Liver (tissue), 9 donors: ENCODE data around the gene COMMD1. TPM values are rescaled to one million over a fixed set of nuclear protein-coding genes. Genes with fewer than 3 reads are reported as not detected.
"Not testable (repeated sequence)": the region's sequence is repeated elsewhere in the genome, so short reads cannot be mapped to it uniquely, and the experiment has no call there.

Source experiments
- DNase-seq: peaks from one replicate; pipeline ENCODE4 v3.0.0-alpha.2; 2017; ENCODE audit warnings: low spot score
- H3K27ac ChIP-seq, 2 donors: one replicate each; pipeline ENCODE4 v1.7.0; 2013; ENCODE audit warnings: inconsistent platforms in 2 of 2, low read length in 2 of 2, control low read depth in 1 of 2, low read depth in 1 of 2, mild to moderate bottlenecking in 1 of 2
- H3K27me3 ChIP-seq, 4 donors: one replicate each; pipeline versions ENCODE4 v1.6.1 to v1.7.0; 2013; ENCODE audit warnings: low read length in 3 of 4, inconsistent platforms in 1 of 4, mild to moderate bottlenecking in 1 of 4, moderate library complexity in 1 of 4; ENCODE audit not compliant: control insufficient read depth in 4 of 4, insufficient read depth in 4 of 4
- H3K36me3 ChIP-seq, 4 donors: one replicate each; pipeline versions ENCODE4 v1.6.1 to v1.7.0; 2013; ENCODE audit warnings: low read length in 3 of 4, mild to moderate bottlenecking in 3 of 4, low read depth in 1 of 4, moderate library complexity in 1 of 4; ENCODE audit not compliant: control insufficient read depth in 4 of 4, insufficient read depth in 3 of 4
- H3K4me1 ChIP-seq, 4 donors: one replicate each; pipeline versions ENCODE4 v1.6.1 to v1.7.0; 2013; ENCODE audit warnings: low read length in 3 of 4, mild to moderate bottlenecking in 3 of 4, moderate library complexity in 1 of 4; ENCODE audit not compliant: control insufficient read depth in 4 of 4, insufficient read depth in 4 of 4
- H3K4me3 ChIP-seq, 3 donors: one replicate each; pipeline versions ENCODE4 v1.6.1 to v1.7.0; 2013; ENCODE audit warnings: low read length in 3 of 3, control low read depth in 1 of 3, low read depth in 1 of 3, mild to moderate bottlenecking in 1 of 3
- H3K9ac ChIP-seq, 2 donors: one replicate each; pipeline ENCODE4 v1.7.0; 2013; ENCODE audit warnings: low read length in 2 of 2, mild to moderate bottlenecking in 2 of 2, moderate library complexity in 2 of 2, control low read depth in 1 of 2, low read depth in 1 of 2
- H3K9me3 ChIP-seq, 4 donors: one replicate each; pipeline versions ENCODE4 v1.6.1 to v1.7.0; 2013; ENCODE audit warnings: low read length in 3 of 4; ENCODE audit not compliant: control insufficient read depth in 4 of 4
- EGR1 ChIP-seq, 2 donors: IDR thresholded peaks; 2 replicates each; pipeline ENCODE4 v1.6.1; 2016 to 2018; ENCODE audit warnings: antibody characterized with exemption in 2 of 2, low read depth in 2 of 2
- FOXA1 ChIP-seq: IDR thresholded peaks from 2 replicates; pipeline ENCODE4 v1.6.1; 2016; ENCODE audit warnings: antibody characterized with exemption
- FOXA2 ChIP-seq: IDR thresholded peaks from 2 replicates; pipeline ENCODE4 v1.6.1; 2016; ENCODE audit warnings: antibody characterized with exemption
- GABPA ChIP-seq, 2 donors: IDR thresholded peaks in 1 of 2; conservative IDR thresholded peaks in 1 of 2; 2 replicates each; pipeline ENCODE4 v1.6.1; 2016; ENCODE audit warnings: antibody characterized with exemption in 2 of 2, mild to moderate bottlenecking in 1 of 2, moderate library complexity in 1 of 2
- HNF4G ChIP-seq: IDR thresholded peaks from 2 replicates; pipeline ENCODE4 v1.6.1; 2016; ENCODE audit warnings: antibody characterized with exemption
- JUND ChIP-seq, 2 donors: IDR thresholded peaks; 2 replicates each; pipeline ENCODE4 v1.6.1; 2016; ENCODE audit warnings: antibody characterized with exemption in 2 of 2
- NR2F2 ChIP-seq: IDR thresholded peaks from 2 replicates; pipeline ENCODE4 v1.6.1; 2016; ENCODE audit warnings: antibody characterized with exemption
- RAD21 ChIP-seq, 2 donors: IDR thresholded peaks; 2 replicates each; pipeline ENCODE4 v1.6.1; 2016; ENCODE audit warnings: antibody characterized with exemption in 2 of 2, mild to moderate bottlenecking in 2 of 2
- RXRA ChIP-seq, 2 donors: IDR thresholded peaks; 2 replicates each; pipeline ENCODE4 v1.6.1; 2017 to 2018; ENCODE audit warnings: antibody characterized with exemption in 2 of 2, mild to moderate bottlenecking in 1 of 2
- TAF1 ChIP-seq: conservative IDR thresholded peaks from 2 replicates; pipeline ENCODE4 v1.6.1; 2016; ENCODE audit warnings: antibody characterized with exemption, mild to moderate bottlenecking
- YY1 ChIP-seq: IDR thresholded peaks from 2 replicates; pipeline ENCODE4 v1.6.1; 2016; ENCODE audit warnings: antibody characterized with exemption, mild to moderate bottlenecking
- WGBS: extraction: QIAGEN DNeasy Blood & Tissue Kit; methylation state at CpG from one replicate; pipeline ENCODE4 v1.1.7; 2013; 5-methylcytosine and 5-hydroxymethylcytosine counted together
- polyA plus RNA-seq, 2 donors: library from polyadenylated mRNA; stranded (reverse) in 1 of 2; unstranded in 1 of 2; fragments of 200-250 nt in 1 of 2; fragments of >200 nt in 1 of 2; fragmentation: Nextera tagmentation in 1 of 2; extraction: Ambion mirVana in 1 of 2; gene quantifications; one replicate each; pipeline versions ENCODE4 v1.2.1 to v1.2.3, GENCODE V29; 2013 to 2015
- total RNA-seq, 2 donors: library from RNA; depleted of rRNA; stranded (reverse); fragments of >200 nt; gene quantifications; one replicate each; pipeline ENCODE4 v1.2.3, GENCODE V29; 2014
- TF ChIP-seq, protein P1 (sequence below): IDR thresholded peaks from 2 replicates; pipeline ENCODE4 v1.6.1; 2016; ENCODE audit warnings: antibody characterized with exemption
- TF ChIP-seq, protein P2 (sequence below): IDR thresholded peaks from 2 replicates; pipeline ENCODE4 v1.6.1; 2016; ENCODE audit warnings: antibody characterized with exemption
- TF ChIP-seq, protein P3 (sequence below): fragments of 150-350 bp; IDR thresholded peaks from 2 replicates; pipeline ENCODE4 v1.5.1; 2017; ENCODE audit warnings: improper control_type of control experiment, low read depth, low read length; ENCODE audit not compliant: missing input control
- donor health status: healthy.
- donor health status: healthy.
- donor health status: healthy.
- donor health status: healthy.
- donor health status: healthy.

Gene COMMD1
- total and polyA plus RNA-seq, 4 donors = 17.4 to 47.9 (median 20.7) TPM

DNA sequence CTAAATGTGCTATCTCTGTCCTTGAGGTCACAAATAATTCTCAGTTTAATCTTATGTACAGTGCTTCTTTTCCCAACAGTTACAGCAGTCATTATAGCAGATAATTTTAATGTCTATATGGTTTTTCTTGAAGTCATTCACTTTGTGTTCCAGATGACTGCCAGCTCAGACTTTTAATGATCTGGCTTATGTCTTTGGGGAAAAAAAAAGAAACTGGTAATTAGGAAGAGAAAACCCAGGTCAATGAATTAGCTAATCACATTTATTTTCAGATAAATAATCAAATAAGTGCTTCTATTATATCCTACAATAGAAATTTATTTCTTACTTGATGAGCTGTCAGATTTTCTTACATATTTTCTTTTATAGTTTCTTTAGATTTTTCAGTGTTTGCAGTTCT is 96.0 kb downstream of the COMMD1 start:
- Histone ChIP-seq H3K27me3 (no peaks in the 10 kb centered on the region), H3K36me3 (peaks cover 0 to 3% (median under 1%) of the 10 kb centered on the region in 4 donors), H3K9me3 (no peaks in the 10 kb centered on the region), H3K4me3 (no peak overlapping the region), H3K9ac (no peak overlapping the region), H3K4me1 (no peaks in the 10 kb centered on the region), H3K27ac (no peak overlapping the region)
- no peak for DNase-seq
- TF ChIP-seq TAF1 = no peak
- TF ChIP-seq HNF4G = no peak
- no peak for TF ChIP-seq EGR1 (IDR thresholded peaks at IDR 0.05; ENCODE audit: low read depth in 2 of 2)
- TF ChIP-seq, protein P1, sequence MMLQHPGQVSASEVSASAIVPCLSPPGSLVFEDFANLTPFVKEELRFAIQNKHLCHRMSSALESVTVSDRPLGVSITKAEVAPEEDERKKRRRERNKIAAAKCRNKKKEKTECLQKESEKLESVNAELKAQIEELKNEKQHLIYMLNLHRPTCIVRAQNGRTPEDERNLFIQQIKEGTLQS = no peak

DNA sequence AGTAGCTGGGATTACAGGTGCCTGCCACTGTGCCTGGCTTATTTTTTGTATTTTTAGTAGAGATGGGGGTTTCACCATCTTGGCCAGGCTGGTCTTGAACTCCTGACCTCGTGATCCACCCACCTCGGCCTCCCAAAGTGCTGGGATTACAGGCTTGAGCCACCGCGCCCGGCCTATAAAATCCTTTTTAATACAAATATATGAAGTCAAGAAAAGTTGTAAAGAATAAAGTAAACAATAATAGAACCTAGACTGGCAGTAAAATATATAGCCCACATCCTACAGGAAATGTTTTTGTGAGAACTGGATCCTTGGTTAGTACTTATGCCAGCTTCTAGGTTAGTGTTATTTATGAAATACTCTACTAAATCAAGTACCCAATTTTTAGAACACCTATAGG is 99.0 kb downstream of the COMMD1 start:
- H3K4me3 ChIP-seq, H3K27me3 ChIP-seq, H3K9me3 ChIP-seq, H3K27ac ChIP-seq, H3K4me1 ChIP-seq, DNase-seq, H3K36me3 ChIP-seq, H3K9ac ChIP-seq: not testable (repeated sequence)
- 86% methylated on average over 5 of the region's 5 CpGs for WGBS

DNA sequence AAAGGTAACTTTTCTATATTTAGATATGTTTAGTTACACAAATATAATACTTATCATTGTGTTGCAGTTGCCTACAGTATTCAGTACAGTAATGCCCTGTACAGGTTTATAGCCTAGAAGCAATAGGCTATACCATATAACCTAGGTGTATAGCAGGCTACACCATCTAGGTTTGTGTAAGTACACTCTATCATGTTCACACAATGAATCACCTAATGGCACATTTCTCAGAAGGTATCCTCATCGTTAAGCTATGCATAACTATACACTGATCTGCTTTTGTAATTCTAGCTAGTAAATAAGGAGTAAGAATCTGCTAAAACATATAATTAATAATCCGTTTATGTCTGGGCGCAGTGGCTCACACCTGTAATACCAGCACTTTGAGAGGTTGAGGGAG is 102.1 kb downstream of the COMMD1 start:
- H3K27ac ChIP-seq = no peak overlapping the region
- 96% methylated on average over 3 of the region's 3 CpGs for WGBS
- DNase-seq = no peak
- H3K9ac ChIP-seq = no peak overlapping the region
- no peak overlapping the region for H3K4me3 ChIP-seq
- H3K27me3 ChIP-seq = no peaks in the 10 kb centered on the region
- no peaks in the 10 kb centered on the region for H3K4me1 ChIP-seq
- TF ChIP-seq JUND (IDR thresholded peaks at IDR 0.05) (no peak), GABPA (IDR thresholded peaks at IDR 0.05 in 1 of 2, conservative IDR thresholded peaks at IDR 0.05 in 1 of 2) (no peak), FOXA2 (no peak), RXRA (IDR thresholded peaks at IDR 0.05) (no peak), RAD21 (IDR thresholded peaks at IDR 0.05) (no peak), NR2F2 (no peak), FOXA1 (no peak), YY1 (no peak)
- TF ChIP-seq, protein P2, sequence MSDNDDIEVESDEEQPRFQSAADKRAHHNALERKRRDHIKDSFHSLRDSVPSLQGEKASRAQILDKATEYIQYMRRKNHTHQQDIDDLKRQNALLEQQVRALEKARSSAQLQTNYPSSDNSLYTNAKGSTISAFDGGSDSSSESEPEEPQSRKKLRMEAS = no peak
- TF ChIP-seq, protein P3, sequence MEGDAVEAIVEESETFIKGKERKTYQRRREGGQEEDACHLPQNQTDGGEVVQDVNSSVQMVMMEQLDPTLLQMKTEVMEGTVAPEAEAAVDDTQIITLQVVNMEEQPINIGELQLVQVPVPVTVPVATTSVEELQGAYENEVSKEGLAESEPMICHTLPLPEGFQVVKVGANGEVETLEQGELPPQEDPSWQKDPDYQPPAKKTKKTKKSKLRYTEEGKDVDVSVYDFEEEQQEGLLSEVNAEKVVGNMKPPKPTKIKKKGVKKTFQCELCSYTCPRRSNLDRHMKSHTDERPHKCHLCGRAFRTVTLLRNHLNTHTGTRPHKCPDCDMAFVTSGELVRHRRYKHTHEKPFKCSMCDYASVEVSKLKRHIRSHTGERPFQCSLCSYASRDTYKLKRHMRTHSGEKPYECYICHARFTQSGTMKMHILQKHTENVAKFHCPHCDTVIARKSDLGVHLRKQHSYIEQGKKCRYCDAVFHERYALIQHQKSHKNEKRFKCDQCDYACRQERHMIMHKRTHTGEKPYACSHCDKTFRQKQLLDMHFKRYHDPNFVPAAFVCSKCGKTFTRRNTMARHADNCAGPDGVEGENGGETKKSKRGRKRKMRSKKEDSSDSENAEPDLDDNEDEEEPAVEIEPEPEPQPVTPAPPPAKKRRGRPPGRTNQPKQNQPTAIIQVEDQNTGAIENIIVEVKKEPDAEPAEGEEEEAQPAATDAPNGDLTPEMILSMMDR = no peak
- TF ChIP-seq, protein P1 = no peak
- H3K9me3 ChIP-seq = no peaks in the 10 kb centered on the region
- H3K36me3 ChIP-seq = peaks cover 0 to 3% (median 0%) of the 10 kb centered on the region in 4 donors
